HG02642 (cell line): ENCODE measurements around the gene KCNH5.
"Not testable (repeated sequence)": the region's sequence is repeated elsewhere in the genome, so short reads cannot be mapped to it uniquely, and the experiment has no call there.

ENCODE experiments used
- ATAC-seq: cut with Tn5 transposase; IDR thresholded peaks from one replicate; pipeline ENCODE4 v1.9.1; 2021; ENCODE audit warnings: mild to moderate bottlenecking; ENCODE audit not compliant: unreplicated experiment, poor library complexity

Gene KCNH5

GRCh38 chr14:62894736-62895135, 150.5 kb downstream of the KCNH5 start:
- ATAC-seq: no peak

DNA sequence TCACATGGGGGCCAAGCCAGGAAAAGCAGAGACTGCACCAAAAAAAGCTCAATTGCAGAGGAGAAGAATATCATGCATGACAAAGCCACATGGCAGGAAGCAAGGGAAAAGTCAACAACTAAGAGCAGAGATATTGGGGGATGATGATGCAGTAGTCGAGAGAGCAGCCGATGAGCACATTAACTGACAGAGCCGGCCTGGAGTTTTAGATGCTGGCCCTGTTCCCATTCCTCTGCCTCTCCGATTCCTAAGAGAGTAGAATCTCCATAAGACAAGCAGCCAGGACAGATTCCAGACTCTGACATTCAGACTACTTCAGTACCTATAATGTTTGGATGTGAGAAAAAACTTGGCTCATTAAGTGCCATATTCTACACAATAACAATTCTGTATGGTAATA, 155.9 kb downstream of the KCNH5 start:
- no peak for ATAC-seq

DNA sequence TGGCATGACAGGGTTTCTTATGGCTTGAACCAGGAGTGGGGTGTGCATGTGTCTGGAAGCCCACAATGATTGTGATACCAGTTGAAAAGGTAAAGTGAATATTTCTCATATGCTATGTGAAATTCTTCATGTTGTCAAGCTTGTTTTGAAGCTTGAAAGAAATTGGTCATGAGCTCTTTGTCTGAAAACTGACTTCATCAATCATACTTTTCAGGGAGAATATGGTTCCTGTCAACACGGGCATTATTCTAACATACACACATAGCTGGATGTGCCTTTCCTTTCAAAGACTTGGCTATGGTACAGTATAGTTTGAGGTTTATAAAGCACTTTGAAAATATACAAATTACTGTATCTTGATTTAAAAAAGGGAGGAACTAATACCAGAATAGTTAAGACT, 158.8 kb downstream of the KCNH5 start:
- ATAC-seq: no peak

DNA sequence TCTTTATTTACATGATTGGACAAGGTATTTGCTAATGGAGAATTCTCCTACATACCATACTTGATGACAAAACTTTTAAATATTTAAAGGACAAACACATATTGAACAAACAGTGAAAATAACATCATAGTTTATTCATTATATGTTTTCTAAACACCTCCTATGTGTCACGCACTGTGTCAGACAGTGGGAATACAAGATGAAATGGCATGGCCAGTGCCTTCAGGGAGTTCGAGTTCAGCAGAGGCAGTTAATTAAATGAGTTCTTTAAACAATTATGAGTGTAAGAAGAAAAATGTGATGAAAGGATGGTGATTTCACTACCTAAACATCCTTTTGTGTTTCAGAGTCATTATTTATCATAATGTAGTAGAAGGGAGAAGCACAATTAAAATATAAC, 159.8 kb downstream of the KCNH5 start:
- ATAC-seq: no peak

GRCh38 chr14:62882967-62883366, 162.3 kb downstream of the KCNH5 start:
- no peak for ATAC-seq

DNA sequence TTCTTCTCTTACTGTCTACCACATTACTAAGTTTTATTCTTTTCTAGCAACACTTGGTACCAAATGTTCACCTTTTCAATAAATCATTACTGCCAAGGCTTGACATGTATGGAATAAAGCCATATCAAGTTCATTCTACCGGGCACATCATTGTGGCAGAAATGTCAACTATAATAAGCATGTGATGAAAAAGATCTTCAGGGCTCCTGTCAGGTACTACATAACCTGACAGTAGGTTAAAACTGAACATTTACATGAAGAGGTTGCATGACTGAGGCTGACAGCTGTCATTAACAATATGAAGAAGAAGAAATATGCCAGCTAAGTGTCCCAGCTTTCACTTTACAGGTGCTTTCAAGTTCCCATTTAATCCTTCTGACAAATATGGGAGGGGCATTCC, 178.9 kb downstream of the KCNH5 start:
- ATAC-seq: no peak

DNA sequence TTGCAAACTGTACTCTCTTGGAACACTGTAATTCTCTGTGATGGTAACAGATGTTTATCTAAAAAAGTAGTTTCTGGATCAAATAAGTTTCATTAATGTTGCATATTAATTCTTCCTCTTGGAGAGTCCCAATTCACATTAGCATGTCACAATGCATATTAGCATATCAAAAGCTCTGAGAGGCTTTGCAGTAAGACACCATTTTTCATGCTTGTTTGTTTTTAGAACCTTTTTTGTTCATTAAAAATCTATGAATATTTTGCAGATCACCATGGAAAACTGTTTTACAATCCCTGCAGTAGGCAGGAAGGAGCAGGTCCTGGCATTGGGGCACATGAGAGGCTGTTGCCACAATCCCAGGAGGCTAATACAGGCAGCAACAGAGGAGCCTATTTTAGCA, 180.7 kb downstream of the KCNH5 start:
- no peak for ATAC-seq

- ATAC-seq: not testable (repeated sequence)
These were observed 187.2 kb downstream of the KCNH5 start for GRCh38 chr14:62858011-62858410.

DNA sequence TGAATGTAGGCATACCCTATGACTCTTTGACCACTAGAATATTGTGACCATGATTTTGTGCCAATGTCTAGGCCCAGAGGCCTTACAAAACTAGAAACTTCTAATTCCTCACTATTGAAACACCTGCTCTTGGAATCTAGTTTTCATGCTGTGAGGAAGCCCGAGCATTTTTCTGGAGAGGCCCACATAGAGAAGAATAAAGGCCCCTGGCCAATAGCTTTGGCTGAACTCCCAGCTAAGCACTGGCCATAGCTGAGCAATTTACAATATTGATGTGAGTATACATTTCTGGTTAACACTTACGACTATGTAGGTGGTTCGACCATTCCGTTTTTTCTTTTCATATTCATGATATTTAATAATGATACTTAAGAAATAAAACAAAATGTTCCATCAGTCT, 190.3 kb downstream of the KCNH5 start:
- ATAC-seq: no peak

- no peak for ATAC-seq
These were observed 198.1 kb downstream of the KCNH5 start for GRCh38 chr14:62847168-62847567.

DNA sequence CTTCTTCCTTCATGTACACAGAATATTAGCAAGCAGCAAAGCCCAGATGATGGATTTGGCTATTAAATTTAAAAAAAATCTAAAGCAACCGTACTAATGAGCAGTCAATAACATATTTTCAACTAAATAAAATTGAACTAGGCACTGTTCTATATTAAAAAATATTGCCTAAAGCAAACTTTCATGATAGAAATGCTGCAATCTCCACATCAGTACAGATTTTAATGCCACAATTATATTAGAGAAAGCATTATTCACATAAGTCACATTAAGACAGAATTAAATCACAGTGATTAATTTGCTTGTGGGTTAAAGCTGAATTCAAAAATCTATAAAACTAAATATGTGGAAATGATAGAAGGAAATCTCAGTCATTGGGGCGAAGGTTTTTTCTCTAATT, 200.7 kb downstream of the KCNH5 start:
- ATAC-seq: no peak

- ATAC-seq: no peak
These were observed 221.2 kb downstream of the KCNH5 start for GRCh38 chr14:62824086-62824485.

- no peak for ATAC-seq
These were observed 225.3 kb downstream of the KCNH5 start for GRCh38 chr14:62819931-62820330.

DNA sequence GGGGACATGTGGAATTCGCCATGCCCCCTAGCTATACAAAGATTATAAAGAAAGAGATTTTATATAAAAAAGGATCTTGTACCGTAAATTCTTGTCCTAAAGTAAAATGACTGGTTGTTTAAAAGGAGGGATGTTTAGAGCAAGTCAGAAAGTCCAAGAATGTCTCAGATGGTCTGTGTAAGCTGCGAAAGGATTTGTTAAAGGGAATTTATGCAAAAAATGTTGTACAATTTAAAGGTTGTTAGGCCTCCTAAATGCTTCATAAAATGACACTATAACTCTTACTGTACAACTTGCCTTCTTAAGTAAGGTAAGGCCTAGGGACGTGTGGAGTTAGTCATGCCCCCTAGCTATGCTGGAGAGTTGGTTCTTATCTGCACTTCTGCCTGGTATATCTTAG, 237.6 kb downstream of the KCNH5 start:
- no peak for ATAC-seq

- ATAC-seq: no peak
These were observed 244.7 kb downstream of the KCNH5 start for GRCh38 chr14:62800577-62800976.

- ATAC-seq: no peak
These were observed 248.8 kb downstream of the KCNH5 start for GRCh38 chr14:62796431-62796830.

- ATAC-seq: no peak
These were observed 252.7 kb downstream of the KCNH5 start for GRCh38 chr14:62792578-62792977.

DNA sequence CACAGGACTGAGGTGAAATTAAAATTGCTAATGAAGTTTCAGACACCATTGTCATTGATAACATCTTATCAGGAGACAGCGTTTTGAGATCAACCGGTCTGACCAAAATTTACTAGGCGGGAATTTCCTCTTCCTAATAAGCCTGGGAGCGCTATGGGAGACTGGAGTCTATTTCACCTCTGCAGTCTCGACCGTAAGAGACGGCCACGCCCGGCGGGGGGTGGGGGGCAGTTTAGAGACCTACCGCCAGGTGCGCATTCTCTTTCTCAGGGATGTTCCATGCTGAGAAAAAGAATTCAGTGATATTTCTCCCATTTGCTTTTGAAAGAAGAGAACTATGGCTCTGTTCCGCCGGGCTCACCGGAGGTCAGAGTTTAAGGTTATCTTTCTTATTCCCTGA, 263.9 kb downstream of the KCNH5 start:
- ATAC-seq: not testable (repeated sequence)

GRCh38 chr14:62778852-62779251, 266.4 kb downstream of the KCNH5 start:
- no peak for ATAC-seq

GRCh38 chr14:62778310-62778709, 266.9 kb downstream of the KCNH5 start:
- ATAC-seq: no peak

DNA sequence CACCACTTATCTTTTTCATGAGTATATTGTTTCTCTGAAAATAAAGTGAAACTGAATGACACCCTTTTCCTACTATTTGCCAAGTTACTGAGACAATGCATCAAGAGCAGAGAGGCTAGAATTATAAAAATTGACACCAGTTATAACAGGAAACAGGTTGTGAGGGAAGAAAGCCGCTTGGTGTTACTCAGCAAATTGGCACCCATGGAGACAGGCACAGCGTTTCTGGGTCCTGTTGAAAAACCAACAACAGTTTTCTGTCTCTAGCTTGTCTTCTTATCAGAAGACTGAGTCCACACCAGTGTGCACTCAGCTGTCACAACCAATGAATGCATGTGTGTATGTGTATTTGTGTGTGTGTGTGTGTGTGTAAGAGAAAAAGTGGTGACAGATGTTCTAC, 267.7 kb downstream of the KCNH5 start:
- ATAC-seq: no peak

DNA sequence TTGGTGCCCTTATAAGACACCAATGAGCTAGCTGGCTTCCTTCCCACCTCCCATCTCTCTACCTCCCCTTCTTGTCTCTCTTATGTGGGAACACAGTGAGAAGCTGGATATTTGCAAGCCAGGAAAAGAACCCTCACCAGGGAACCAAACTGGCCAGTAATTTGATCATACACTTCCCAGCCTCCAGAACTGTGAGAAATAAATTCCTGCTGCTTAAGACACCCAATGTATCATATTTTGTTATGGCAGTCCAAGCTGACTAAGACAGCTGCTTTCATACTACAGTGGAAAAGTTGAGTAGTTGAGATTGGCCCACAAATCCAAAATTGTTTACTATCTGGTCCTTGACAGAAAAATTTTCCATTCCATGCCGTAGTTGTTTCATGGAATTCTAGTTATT, 269.0 kb downstream of the KCNH5 start:
- no peak for ATAC-seq

DNA sequence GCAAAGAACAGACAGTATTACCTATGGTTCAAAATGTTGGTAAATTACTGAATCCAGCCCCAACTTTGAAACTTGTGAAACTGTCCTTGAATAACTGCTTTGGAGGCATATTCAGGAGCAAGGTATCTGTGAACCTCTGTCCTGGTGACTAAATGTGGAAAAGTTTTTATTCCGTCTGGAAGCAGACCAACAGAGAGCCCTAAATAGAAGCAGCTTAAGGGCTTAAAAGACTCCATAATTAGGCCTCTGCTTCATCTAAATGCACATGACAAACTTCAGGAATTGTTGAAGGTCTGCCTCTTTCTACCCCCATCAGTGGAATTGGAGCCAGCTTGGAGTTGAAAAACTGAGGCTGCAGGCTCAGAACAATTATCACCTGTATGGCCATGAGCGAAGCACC, 276.5 kb downstream of the KCNH5 start:
- no peak for ATAC-seq
